LNCAP (cell line): Measurements from ENCODE around the gene KCNMA1.

ENCODE experiments used
- TF ChIP-seq, protein P1 (sequence below): fragments of 450-650 bp; IDR thresholded peaks from 2 replicates; pipeline ENCODE4 v1.5.1; 2017; ENCODE audit warnings: mild to moderate bottlenecking

KCNMA1 gene

DNA sequence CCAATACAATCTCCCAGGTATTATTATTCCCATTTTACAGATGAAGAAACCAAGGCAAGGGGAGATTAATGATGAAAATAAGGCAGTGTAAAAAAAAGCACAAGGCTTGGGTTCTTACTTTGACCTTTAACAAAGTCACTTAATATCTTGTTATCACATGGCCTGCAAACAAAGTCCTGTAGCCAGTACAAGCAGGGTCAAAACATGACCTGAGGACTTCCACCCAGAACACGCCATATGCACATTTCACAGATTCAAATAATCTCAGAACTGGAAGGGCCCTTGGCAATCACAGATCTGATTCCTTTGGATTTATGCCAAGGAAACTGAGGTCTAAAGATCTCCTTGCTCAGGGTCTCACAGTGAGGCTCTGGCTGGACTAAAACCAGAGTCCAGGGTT lies 162.1 kb downstream of the KCNMA1 start:
- TF ChIP-seq, protein P1, sequence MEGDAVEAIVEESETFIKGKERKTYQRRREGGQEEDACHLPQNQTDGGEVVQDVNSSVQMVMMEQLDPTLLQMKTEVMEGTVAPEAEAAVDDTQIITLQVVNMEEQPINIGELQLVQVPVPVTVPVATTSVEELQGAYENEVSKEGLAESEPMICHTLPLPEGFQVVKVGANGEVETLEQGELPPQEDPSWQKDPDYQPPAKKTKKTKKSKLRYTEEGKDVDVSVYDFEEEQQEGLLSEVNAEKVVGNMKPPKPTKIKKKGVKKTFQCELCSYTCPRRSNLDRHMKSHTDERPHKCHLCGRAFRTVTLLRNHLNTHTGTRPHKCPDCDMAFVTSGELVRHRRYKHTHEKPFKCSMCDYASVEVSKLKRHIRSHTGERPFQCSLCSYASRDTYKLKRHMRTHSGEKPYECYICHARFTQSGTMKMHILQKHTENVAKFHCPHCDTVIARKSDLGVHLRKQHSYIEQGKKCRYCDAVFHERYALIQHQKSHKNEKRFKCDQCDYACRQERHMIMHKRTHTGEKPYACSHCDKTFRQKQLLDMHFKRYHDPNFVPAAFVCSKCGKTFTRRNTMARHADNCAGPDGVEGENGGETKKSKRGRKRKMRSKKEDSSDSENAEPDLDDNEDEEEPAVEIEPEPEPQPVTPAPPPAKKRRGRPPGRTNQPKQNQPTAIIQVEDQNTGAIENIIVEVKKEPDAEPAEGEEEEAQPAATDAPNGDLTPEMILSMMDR = no peak

DNA sequence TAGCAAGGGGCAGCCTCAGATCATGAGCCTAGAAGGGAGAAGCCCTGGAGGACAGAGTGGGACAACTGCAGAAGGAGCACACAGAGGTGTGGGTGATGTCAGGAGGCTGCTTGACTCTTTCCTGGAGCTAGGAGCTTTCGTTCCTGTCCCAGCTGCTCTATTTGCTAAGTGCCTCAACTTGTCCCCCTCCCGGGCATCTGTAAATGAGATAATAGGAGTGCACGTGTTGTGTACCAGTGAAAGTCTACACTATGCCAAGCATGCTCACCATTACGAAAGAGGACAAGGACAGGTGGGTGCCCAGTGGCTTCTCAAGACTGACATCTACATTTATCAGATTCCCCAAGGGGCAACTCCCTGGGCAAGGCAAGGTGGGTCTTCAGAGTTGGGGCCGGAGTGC lies 162.7 kb downstream of the KCNMA1 start:
- TF ChIP-seq, protein P1 = no peak

DNA sequence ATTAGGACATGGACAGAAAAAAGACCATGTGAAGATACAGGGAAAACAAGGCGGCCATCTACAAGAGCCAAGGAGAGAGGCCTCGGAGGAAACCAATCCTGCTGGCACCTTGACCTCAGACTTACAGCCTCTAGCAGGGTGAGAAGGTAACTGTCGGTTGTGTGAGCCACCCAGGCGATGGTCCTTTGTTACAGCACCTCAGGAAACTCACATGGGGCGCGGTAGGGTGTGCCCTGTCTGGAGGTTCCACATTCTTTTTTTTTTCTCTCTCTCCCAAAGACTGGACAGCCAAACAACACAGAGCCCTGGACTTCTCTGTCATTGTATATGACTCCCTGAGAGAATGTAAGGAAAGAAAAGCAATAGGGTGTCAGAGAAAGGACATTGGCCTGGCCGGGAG lies 163.2 kb downstream of the KCNMA1 start:
- TF ChIP-seq, protein P1 = no peak

DNA sequence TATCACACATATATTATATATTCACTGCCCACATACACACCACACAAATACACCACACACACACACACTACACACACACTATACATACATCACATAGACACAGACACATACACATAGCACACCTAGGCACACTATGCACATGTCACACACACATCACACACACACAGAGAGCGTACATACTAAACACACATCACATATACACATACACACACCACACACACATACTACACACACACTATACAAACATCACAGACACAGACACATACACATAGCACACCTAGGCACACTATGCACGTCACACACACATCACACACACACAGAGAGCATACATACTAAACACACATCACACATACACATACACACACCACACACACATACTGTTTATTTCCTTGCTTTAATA lies 165.5 kb downstream of the KCNMA1 start:
- TF ChIP-seq, protein P1 = no peak

DNA sequence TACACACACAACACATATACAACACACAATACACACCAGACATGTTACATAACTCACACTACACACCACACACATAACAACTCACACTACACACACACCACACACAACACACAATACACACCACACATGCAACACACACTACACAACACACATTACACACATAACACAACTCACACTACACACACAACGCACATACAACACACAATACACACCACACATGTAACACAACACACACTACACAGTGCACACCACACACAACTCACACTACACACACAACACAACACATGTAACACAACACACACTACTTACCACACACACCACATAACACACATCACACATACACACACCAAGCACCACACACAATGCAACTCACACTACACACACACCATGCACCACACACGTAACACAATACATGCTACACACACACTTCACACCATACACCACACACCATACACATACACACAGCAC lies 166.5 kb downstream of the KCNMA1 start:
- TF ChIP-seq, protein P1 = no peak

DNA sequence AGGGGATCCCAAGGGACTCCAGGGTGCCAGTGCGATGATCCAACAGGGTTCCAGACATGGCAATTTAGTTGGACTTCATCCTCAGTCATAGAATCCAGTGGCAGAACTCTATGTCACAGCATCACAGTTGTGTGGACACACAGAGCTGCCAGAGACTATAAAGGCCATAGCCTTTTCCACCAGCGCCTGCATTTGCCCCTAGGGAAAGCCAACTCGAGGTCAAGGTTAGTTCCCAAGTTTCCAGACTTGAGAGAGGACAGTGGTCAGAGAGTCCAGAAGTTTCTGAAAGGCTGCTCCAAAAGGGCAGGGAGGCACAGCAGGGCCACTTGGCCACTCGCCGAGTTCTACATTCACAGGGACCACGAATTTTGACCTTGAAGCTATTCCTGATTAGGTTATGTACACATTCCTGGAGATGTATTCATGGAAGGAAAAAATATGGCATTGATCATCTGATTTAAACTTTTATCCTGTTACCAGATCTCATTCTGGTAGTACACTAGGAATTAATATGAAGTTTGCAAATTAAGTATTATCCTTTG lies 170.1 kb downstream of the KCNMA1 start:
- TF ChIP-seq, protein P1 = no peak

DNA sequence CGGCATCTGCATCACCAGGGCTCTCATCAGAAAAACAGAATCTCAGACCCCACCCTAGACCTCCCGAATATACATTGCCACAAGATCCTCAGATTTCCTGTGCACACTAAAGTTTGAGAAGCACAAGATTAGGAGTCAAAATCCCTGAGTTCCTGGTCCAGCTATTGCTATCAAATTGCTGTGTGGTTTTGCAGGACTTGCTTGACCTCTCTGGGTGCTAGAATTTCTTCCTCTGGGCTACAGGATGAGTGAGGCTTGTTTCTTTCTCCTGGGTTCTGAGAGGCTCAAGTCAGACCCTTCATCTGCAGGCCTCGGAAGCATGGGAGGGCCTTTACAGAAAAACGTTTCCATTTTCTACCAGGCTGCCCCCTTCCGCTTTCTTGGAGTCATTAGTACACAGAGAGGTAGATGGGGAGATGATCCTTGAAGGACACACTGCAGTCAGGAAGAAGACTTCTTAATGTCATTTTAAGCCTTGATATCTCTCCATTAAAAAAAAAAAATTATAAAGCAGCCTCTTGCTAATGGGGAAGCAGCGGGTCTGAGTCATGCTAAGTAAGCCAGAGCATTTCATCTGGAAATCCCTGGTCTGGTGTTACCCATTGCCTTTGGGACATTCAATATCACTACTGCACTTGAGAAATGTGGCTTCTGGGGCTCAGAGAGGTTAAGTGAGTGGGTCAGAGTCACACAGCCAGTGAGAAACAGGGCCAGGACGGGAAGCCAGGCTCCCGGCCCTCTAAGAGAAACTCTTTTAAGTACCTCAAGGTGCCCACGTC lies 173.5 kb downstream of the KCNMA1 start:
- TF ChIP-seq, protein P1 = no peak
